ENCODE results near the gene MBNL3. TPM values are rescaled to one million over a fixed set of nuclear protein-coding genes. Genes with fewer than 3 reads are reported as not detected.

The MBNL3 gene
- polyA plus RNA-seq, 1 of the 3 experiments (the other 2 are of a cell fraction) = 0.21 TPM

- Histone ChIP-seq H3K27ac (ENCODE audit: low read depth in 2 of 2, low read length in 1 of 2) (no peak overlapping the region), H3K79me2 (ENCODE audit: insufficient read depth) (no peaks in the 10 kb centered on the region), H2AFZ (ENCODE audit: low read depth) (no peak overlapping the region), H3K36me3 (replicated peaks in 1 of 2; ENCODE audit: control insufficient read depth in 1 of 2, insufficient read depth in 2 of 2, low read length in 1 of 2) (no peaks in the 10 kb centered on the region), H3F3A (replicated peaks; ENCODE audit: insufficient read depth) (no peaks in the 10 kb centered on the region), H3K4me2 (no peak overlapping the region), H4K20me1 (ENCODE audit: insufficient read depth) (no peaks in the 10 kb centered on the region), H3K9me3 (no peaks in the 10 kb centered on the region), H3K4me3 (ENCODE audit: low read depth in 2 of 2, low read length in 1 of 2) (no peak overlapping the region), H3K4me1 (ENCODE audit: control insufficient read depth in 1 of 2, insufficient read depth in 2 of 2, low read depth in 1 of 2, low read length in 1 of 2) (no peaks in the 10 kb centered on the region), H3K27me3 (ENCODE audit: insufficient read depth) (peaks cover 12% of the 10 kb centered on the region; the same call in 1 of the 2 replicates), H3K9me2 (no peaks in the 10 kb centered on the region), H3K9ac (no peak overlapping the region)
- TF ChIP-seq GATA2 (CRISPR knock-in tag; IDR thresholded peaks at IDR 0.05) = no peak
- TF ChIP-seq FOXJ3 (CRISPR knock-in tag; IDR thresholded peaks at IDR 0.05) = no peak
- no peak for TF ChIP-seq MXI1 (IDR thresholded peaks at IDR 0.05; ENCODE audit: low read depth, low read length)
- no peak for TF ChIP-seq JUND (IDR thresholded peaks at IDR 0.05)
- no peak for TF ChIP-seq REST (IDR thresholded peaks at IDR 0.05; ENCODE audit: low read depth, low read length)
- TF ChIP-seq ZBTB33 (IDR thresholded peaks at IDR 0.05; ENCODE audit: borderline replicate concordance, low read depth) = no peak
- TF ChIP-seq TEAD4 (IDR thresholded peaks at IDR 0.05; ENCODE audit: borderline replicate concordance, insufficient read depth) = no peak
- TF ChIP-seq RCOR1 (IDR thresholded peaks at IDR 0.05; ENCODE audit: low read length) = no peak
- no peak for TF ChIP-seq EP300 (IDR thresholded peaks at IDR 0.05; ENCODE audit: borderline replicate concordance in 1 of 2, low read depth in 1 of 2, low read length in 1 of 2)
- TF ChIP-seq FOXM1 (IDR thresholded peaks at IDR 0.05; ENCODE audit: low read depth) = no peak
- TF ChIP-seq POLR2AphosphoS5 (IDR thresholded peaks at IDR 0.05; ENCODE audit: low read depth, low read length) = no peak
- no peak for TF ChIP-seq MAX (IDR thresholded peaks at IDR 0.05; ENCODE audit: low read depth)
- TF ChIP-seq EZH2phosphoT487 (IDR thresholded peaks at IDR 0.05; ENCODE audit: borderline replicate concordance, low read depth) = no peak
- no peak for TF ChIP-seq USF1 (IDR thresholded peaks at IDR 0.05; ENCODE audit: borderline replicate concordance, low read depth)
- no peak for TF ChIP-seq CTCF (IDR thresholded peaks at IDR 0.05)
- no peak for TF ChIP-seq RAD21 (IDR thresholded peaks at IDR 0.05; ENCODE audit: low read length)
- no peak for TF ChIP-seq IRF3 (IDR thresholded peaks at IDR 0.05; ENCODE audit: low read depth, low read length)
- no peak for TF ChIP-seq NRF1 (IDR thresholded peaks at IDR 0.05; ENCODE audit: low read depth, low read length)
- no peak for TF ChIP-seq TAF1 (IDR thresholded peaks at IDR 0.05; ENCODE audit: borderline replicate concordance, low read depth, low read length)
- CTCF ChIA-PET = interaction anchor here (1.4 kb wide), 1 partner anchor 185 kb away, joined by 3 read pairs; no protein-coding TSS in a partner anchor
- 45% methylated on average over 8 of the region's 8 CpGs for WGBS (ENCODE audit: low lambda C conversion rate)
- DNase-seq = no peak
- POLR2A ChIA-PET = no interaction called here
Measured at GRCh38 chrX:132411310-132411977, 77.4 kb downstream of the MBNL3 start.
